Activated naive CD8-positive, alpha-beta T cell treated with anti-CD3 and anti-CD28 coated beads for 36 hours (primary cell): ENCODE data around the gene RARB. TPM values are rescaled to one million over a fixed set of nuclear protein-coding genes. Genes with fewer than 3 reads are reported as not detected.

Experiments
- DNase-seq: peaks from one replicate; pipeline ENCODE4 v3.0.0; 2021
- H3K27ac Mint-ChIP-seq: one replicate; pipeline ENCODE4 v1.8.0; 2022; ENCODE audit warnings: mild to moderate bottlenecking, moderate library complexity, mixed read lengths
- H3K27me3 Mint-ChIP-seq: one replicate; pipeline ENCODE4 v1.8.0; 2022; ENCODE audit warnings: mild to moderate bottlenecking, mixed read lengths
- H3K36me3 Mint-ChIP-seq: one replicate; pipeline ENCODE4 v1.8.0; 2021; ENCODE audit warnings: mild to moderate bottlenecking, mixed read lengths
- H3K4me1 Mint-ChIP-seq: one replicate; pipeline ENCODE4 v1.8.0; 2021; ENCODE audit warnings: mixed read lengths
- H3K4me3 Mint-ChIP-seq: one replicate; pipeline ENCODE4 v1.8.0; 2022; ENCODE audit warnings: mild to moderate bottlenecking, moderate library complexity, mixed read lengths
- H3K9me3 Mint-ChIP-seq: one replicate; pipeline ENCODE4 v1.8.0; 2022; ENCODE audit warnings: mixed read lengths
- total RNA-seq, 2 experiments: library from RNA; stranded (reverse); gene quantifications; one replicate each; pipeline ENCODE4 v1.2.3, GENCODE V29; 2021

RARB gene
- total RNA-seq, 2 experiments from 2014 or later = not detected

DNA sequence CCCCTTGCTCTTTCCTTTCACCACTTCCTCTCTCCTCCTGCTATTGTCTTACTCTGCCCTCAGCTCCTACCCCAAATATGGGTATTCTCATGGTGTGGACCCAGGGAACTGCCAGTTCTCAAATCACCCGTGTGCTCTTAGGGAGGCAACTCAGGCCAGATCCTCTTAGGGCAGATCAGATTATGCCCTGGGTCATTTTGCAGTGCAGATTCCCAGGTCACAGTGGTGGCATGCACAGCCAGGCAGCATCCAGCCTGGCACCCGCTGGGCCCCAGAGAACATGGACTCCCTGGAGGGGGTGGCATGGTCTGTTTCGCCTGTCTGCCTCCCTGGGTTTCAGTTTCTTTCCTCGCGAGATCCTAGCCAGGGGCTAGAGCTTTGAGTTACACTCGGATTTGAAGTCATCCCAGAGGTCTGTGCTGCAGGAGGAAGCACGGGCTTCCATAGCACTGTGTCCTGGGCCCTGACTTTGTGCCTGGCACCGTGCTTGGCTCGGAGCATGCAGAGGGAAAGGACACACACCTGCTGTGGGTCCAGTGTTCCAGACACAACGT is 140.5 kb downstream of the RARB start:
- Mint-ChIP-seq H3K9me3 (no peaks in the 10 kb centered on the region), H3K27ac (no peak overlapping the region), H3K36me3 (no peaks in the 10 kb centered on the region), H3K27me3 (no peaks in the 10 kb centered on the region), H3K4me3 (no peak overlapping the region), H3K4me1 (no peaks in the 10 kb centered on the region)
- DNase-seq = no peak

DNA sequence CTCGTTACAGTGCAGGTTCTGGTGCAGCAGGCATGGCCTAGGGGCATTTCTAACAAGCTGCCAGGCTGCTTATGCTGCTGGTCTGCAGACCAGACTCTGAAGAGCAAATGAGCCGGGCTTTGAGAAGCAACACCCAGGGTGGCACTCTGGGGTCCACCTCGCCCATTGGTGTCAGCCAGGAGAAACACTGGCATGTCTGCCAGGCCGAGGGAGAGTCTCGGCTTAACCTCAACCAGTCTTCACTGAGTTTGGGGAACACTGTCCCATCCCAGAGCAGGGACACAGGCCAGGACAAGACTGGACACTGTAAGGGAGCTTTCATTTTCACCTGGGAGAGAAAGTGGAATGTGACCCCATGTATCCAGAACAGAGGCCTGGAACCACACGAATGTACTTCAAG is 143.2 kb downstream of the RARB start:
- Mint-ChIP-seq H3K4me1 (no peaks in the 10 kb centered on the region), H3K9me3 (no peaks in the 10 kb centered on the region), H3K27ac (no peak overlapping the region), H3K4me3 (no peak overlapping the region), H3K27me3 (no peaks in the 10 kb centered on the region), H3K36me3 (no peaks in the 10 kb centered on the region)
- no peak for DNase-seq

DNA sequence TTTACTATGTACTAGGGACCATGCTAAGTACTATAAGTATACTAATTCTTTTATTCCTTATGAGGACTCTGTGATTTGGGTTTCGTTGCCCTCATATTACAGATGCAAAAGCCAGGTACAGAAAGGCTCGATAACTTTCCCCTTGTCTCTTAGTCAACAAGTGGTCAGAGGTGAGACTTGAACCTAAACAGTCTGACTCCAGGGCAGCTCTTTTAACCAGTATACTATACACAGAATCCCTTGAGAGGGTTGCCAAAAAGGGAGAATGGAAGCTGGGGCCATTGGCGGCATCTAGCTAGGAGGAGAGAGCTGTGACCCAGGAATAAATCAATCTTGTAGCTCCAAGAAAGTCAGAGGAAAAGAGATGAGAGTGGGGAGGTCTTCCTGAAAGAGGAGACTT is 144.3 kb downstream of the RARB start:
- H3K9me3 Mint-ChIP-seq = no peaks in the 10 kb centered on the region
- H3K4me3 Mint-ChIP-seq = no peak overlapping the region
- DNase-seq = no peak
- H3K36me3 Mint-ChIP-seq = no peaks in the 10 kb centered on the region
- H3K27me3 Mint-ChIP-seq = no peaks in the 10 kb centered on the region
- H3K27ac Mint-ChIP-seq = no peak overlapping the region
- no peaks in the 10 kb centered on the region for H3K4me1 Mint-ChIP-seq

DNA sequence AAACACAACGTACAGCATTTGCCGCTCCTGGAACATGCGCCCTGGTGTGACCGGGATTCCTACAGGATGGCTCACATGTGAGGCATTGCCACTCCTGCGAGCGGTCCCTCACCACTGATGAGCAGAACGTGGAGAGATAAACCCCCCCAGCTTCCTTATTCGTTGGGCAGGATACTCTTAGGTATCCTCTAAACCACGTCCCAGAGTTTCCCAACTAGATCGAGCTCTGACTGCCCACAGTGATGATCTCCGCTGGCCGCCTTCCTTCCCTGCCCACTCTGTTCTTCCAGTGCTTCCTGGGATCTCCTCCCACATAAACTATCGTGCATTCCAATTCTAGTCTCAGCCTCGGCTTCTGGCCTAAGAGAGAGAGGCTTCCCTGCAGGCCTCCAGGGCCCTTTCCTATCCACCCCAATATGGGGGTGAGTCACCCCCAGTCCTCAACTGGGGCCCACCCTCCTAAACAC is 144.9 kb downstream of the RARB start:
- no peaks in the 10 kb centered on the region for H3K9me3 Mint-ChIP-seq
- H3K4me1 Mint-ChIP-seq = no peaks in the 10 kb centered on the region
- DNase-seq = no peak
- no peak overlapping the region for H3K27ac Mint-ChIP-seq
- no peak overlapping the region for H3K4me3 Mint-ChIP-seq
- no peaks in the 10 kb centered on the region for H3K36me3 Mint-ChIP-seq
- H3K27me3 Mint-ChIP-seq = no peaks in the 10 kb centered on the region

DNA sequence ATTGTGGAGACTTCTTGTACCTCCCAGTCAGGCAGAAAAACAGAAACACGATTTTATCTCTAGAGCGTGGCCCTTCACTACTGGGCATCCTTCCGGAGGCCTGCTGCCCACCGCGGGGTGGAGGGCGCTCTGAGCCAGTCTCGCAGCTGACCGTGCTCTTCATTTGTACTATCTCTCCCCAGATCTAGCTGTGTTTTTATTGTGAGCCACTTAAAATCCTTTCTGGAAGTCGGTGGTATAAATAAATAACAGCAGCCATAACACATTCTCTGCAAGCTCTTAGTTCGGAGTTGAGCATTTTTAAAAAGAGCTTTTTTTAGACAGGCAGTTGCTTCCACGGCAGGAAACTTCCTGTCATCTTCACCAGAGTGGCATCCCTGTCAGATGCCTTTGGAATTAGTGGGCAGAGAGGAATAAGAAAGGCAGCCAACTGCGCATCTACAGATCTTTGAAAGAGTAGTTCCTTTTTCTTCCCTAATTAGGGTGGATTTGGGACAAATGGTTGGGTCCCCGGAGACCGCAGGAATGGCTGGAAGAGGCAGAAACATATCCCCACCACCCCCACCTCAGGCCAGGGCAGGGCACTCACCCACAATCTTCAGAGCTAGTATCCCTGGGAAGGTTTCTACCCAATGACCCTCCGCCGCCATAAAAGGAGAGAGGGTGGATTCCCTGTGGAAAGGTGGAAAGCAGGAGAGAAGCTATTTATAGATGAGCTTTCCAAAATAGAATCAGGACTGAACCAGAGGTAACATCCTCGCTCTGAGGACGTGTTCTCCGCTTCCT is 145.5 kb downstream of the RARB start:
- Mint-ChIP-seq H3K36me3 (no peaks in the 10 kb centered on the region), H3K9me3 (no peaks in the 10 kb centered on the region), H3K27ac (no peak overlapping the region), H3K27me3 (no peaks in the 10 kb centered on the region), H3K4me3 (no peak overlapping the region), H3K4me1 (no peaks in the 10 kb centered on the region)
- no peak for DNase-seq

DNA sequence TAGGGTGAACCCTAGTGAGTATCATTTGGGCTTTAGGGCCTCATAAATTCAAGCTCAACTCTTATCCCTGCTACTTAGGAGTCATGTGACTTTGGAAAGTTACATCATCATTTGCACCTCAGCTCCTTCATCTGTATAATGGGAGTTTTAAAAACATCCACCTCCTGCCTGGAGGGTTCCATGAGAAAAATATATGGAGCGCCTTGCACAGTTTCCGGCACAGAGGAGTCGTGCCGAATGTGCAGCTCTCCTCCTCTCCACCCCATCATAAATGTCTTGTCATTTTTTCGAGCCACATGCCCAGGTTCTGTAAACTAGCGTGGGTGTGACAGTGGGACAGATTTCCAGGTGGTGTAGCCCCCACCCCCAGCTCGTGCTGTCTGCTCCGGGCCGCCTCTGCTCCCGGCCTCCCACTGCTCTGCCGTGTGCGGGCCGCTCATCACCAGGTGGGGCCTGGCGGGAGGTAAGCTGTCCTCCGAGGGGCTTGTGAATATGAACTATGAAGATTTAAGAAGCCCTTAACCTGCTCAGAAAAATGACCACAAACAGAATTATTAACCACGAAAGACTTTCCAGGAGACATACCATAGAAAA is 146.2 kb downstream of the RARB start:
- Mint-ChIP-seq H3K4me3 (no peak overlapping the region), H3K4me1 (no peaks in the 10 kb centered on the region), H3K27me3 (no peaks in the 10 kb centered on the region), H3K36me3 (no peaks in the 10 kb centered on the region), H3K9me3 (no peaks in the 10 kb centered on the region), H3K27ac (no peak overlapping the region)
- DNase-seq = no peak

DNA sequence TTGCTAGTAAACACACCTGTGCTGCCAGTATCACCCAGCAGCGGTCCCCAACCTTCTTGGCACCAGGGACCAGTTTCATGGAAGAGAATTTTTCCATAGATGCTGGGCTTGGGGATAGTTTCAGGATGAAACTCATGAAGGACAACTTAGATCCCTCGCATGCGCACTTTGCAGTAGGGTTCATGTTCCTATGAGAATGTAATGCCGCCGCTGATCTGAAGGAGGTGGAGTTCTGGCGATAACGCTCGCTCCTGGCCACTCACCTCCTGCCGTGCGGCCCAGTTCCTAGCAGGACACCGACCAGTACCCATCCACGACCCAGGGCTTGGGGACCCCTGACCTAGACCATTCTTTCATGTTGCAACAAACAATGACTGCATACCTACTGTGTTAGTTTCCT is 146.9 kb downstream of the RARB start:
- DNase-seq = no peak
- Mint-ChIP-seq H3K36me3 (no peaks in the 10 kb centered on the region), H3K27me3 (no peaks in the 10 kb centered on the region), H3K4me1 (no peaks in the 10 kb centered on the region), H3K9me3 (no peaks in the 10 kb centered on the region), H3K27ac (no peak overlapping the region), H3K4me3 (no peak overlapping the region)

DNA sequence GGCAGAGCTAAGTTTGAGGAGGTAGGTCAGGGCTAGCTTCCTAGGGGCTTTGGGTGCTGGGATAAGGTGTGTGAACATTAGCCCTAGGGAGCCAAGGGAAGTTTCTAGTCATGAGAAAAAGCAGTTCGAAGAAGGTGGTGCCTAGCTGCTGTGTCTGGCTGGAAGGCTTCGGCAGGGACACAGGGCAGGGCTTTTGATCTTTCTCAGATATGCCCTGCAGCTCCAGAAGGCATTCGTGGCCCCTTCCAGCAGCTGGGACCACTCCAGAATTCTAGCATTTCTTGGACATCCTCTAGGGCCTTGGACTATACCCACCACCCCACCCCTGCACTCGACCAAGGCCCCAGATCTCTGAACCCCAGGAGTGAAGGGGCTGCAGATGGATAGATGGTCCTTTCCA is 148.1 kb downstream of the RARB start:
- no peaks in the 10 kb centered on the region for H3K4me1 Mint-ChIP-seq
- no peak overlapping the region for H3K4me3 Mint-ChIP-seq
- H3K36me3 Mint-ChIP-seq = no peaks in the 10 kb centered on the region
- no peak for DNase-seq
- H3K27ac Mint-ChIP-seq = no peak overlapping the region
- no peaks in the 10 kb centered on the region for H3K27me3 Mint-ChIP-seq
- H3K9me3 Mint-ChIP-seq = no peaks in the 10 kb centered on the region

DNA sequence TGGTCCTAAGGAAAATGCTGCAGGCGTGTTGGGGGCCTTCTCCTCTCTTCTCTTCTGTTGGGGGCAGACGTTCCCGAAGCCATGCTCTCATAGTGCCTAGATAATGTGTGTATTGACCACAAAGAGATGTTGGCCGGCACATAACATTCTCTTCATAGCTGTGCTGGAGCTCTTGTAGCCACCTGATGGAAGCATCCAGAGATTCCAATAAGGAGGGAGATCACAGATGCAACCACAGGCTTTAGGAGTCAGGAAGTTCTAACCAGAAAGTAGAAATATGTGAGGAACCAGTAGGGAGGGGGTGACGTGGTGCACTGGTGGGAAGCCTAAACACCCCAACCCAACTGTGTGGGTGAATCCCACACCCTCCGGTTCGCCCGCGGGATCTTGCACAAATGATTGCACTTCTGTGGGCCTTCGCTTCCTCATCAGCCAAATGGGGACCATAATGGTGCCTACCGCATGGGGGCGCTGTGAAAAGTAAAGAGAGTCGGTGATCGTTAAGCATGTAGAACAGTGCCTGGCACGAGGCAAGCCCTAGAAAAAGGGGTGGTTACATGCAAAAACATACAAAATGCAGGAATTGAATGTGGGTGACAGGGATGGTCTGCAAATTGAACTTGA is 148.9 kb downstream of the RARB start:
- H3K9me3 Mint-ChIP-seq = no peaks in the 10 kb centered on the region
- no peak overlapping the region for H3K27ac Mint-ChIP-seq
- no peaks in the 10 kb centered on the region for H3K4me1 Mint-ChIP-seq
- no peaks in the 10 kb centered on the region for H3K27me3 Mint-ChIP-seq
- H3K4me3 Mint-ChIP-seq = no peak overlapping the region
- no peaks in the 10 kb centered on the region for H3K36me3 Mint-ChIP-seq
- DNase-seq = no peak

DNA sequence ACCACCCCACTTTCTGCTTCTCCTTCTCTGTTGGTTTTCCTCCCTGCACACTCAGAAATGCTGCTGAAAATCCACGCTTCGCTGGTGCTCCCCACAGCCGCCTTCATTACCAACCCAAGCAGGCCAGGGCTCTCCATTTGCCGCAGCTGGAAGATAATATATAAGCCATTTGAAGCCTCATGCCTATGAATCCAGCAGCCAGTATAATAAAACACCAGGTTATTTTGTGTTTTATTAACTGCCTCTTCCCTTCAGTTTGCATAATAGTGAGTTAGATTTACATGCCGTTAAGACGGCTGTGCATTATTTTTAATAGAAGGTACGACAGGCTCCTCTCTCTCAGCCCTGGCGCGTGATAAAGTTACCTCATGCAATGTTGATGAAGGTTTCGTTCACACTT is 150.0 kb downstream of the RARB start:
- Mint-ChIP-seq H3K4me3 (no peak overlapping the region), H3K4me1 (no peaks in the 10 kb centered on the region), H3K27me3 (no peaks in the 10 kb centered on the region), H3K9me3 (no peaks in the 10 kb centered on the region), H3K27ac (no peak overlapping the region), H3K36me3 (no peaks in the 10 kb centered on the region)
- no peak for DNase-seq

DNA sequence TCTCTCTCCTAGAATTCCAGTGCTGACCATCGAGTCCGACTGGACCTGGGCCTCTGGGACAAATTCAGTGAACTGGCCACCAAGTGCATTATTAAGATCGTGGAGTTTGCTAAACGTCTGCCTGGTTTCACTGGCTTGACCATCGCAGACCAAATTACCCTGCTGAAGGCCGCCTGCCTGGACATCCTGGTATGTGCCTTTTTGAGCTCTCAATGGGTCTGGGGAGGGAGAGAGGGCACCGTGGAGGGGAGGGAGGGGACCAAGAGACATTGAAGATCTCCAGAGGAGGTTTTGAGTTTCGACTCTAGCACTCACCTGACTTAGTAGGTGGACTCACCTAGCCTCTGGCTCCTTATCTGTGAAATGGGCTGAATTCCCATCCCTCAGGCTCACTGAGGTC is 152.5 kb downstream of the RARB start:
- H3K4me1 Mint-ChIP-seq = no peaks in the 10 kb centered on the region
- H3K36me3 Mint-ChIP-seq = no peaks in the 10 kb centered on the region
- no peak for DNase-seq
- H3K4me3 Mint-ChIP-seq = no peak overlapping the region
- H3K9me3 Mint-ChIP-seq = no peaks in the 10 kb centered on the region
- H3K27me3 Mint-ChIP-seq = no peaks in the 10 kb centered on the region
- H3K27ac Mint-ChIP-seq = no peak overlapping the region

DNA sequence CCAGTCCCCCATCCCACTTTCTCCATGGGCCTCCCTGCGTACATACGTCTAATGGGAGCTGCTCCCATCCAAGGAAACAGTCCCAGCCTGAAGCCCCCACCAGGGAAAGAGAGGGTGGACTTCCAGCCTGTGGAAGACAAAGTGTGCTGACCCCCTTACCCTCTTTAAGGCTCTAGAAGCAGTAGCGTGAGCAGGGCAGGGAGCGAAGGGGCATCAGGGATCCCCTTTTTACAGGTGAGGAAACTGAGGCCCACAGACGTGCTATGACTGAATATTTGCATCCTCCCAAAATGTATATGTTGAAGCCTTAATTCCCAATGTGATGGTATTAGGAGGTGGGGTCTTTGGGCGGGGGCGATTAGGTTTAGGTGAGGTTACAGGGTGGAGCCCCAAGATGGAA is 153.3 kb downstream of the RARB start:
- Mint-ChIP-seq H3K36me3 (no peaks in the 10 kb centered on the region), H3K4me3 (no peak overlapping the region), H3K27ac (no peak overlapping the region), H3K27me3 (no peaks in the 10 kb centered on the region), H3K9me3 (no peaks in the 10 kb centered on the region), H3K4me1 (no peaks in the 10 kb centered on the region)
- DNase-seq = no peak

DNA sequence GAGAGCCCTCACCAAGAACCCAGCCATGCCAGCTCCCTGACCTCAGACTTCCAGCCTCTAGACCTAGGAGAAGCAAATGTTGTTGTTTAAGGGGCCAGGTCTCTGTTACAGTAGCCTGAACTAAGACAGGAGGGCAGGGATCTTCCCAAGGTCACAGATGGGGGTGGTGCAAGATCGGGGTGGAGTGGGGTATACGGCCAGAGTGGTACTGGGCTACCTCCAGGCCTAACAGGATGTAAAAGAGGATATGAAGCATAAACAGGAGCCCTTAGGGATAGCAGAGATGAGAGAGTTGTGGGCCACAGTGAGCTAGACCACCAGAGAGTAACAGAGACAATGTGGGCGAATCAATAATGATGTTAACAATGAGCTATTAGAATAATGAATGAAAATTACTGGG is 153.8 kb downstream of the RARB start:
- Mint-ChIP-seq H3K27ac (no peak overlapping the region), H3K4me3 (no peak overlapping the region), H3K4me1 (no peaks in the 10 kb centered on the region), H3K36me3 (no peaks in the 10 kb centered on the region), H3K9me3 (no peaks in the 10 kb centered on the region), H3K27me3 (no peaks in the 10 kb centered on the region)
- DNase-seq = no peak

DNA sequence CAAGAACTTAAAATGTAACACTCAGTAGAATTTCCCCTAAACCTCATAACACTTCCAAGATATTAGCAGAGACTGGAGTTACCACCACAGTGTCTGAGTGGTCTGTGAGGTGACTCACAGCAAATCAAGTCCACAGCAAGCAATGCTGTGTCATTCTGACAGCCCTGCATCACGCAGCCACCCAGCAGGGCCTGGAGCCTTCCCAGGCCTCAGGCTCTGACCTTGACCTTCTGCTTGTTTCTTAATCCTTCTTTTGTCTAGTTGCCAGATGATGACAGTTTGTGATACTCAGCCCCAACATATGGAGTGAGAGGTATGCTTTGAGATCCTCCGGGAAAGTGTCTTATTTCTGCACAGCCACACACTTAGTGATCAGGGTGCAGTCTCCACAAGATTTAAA is 154.2 kb downstream of the RARB start:
- Mint-ChIP-seq H3K4me3 (no peak overlapping the region), H3K27me3 (no peaks in the 10 kb centered on the region), H3K4me1 (no peaks in the 10 kb centered on the region), H3K27ac (no peak overlapping the region), H3K36me3 (no peaks in the 10 kb centered on the region), H3K9me3 (no peaks in the 10 kb centered on the region)
- no peak for DNase-seq

DNA sequence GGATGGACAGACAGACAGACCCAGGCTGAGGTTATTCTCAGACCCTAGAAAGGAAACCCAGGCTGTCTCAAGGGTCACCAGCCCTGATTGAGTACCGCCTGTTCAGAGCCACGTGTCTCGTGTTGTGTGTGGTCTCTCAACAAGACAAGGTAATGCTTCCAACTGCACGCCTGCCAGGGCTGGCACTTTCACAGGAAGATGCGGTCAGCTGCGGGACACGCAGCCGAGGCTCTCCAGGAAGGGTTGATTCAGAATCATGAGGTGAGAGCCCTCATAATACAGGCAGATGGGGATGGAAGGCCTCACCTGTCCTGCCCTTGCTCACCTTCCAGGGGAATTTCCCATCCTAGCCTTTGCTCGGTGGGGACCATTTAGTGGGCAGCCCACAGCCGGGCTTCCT is 155.3 kb downstream of the RARB start:
- Mint-ChIP-seq H3K27ac (no peak overlapping the region), H3K4me1 (no peaks in the 10 kb centered on the region), H3K4me3 (no peak overlapping the region), H3K27me3 (no peaks in the 10 kb centered on the region), H3K36me3 (no peaks in the 10 kb centered on the region), H3K9me3 (no peaks in the 10 kb centered on the region)
- DNase-seq = no peak
